WTC11 (cell line): ENCODE results near the gene ADA. TPM values are rescaled to one million over a fixed set of nuclear protein-coding genes. Genes with fewer than 3 reads are reported as not detected.

Experiments used
- ATAC-seq: fragments of 200-7000 bp; cut with Tn5 transposase; 2 replicates; pipeline ENCODE4 v1.10.0; 2021; ENCODE audit warnings: mild to moderate bottlenecking, moderate library complexity
- CTCF ChIA-PET: fragments of 300-600 bp; sonication (Branson Sonifier 250); formaldehyde crosslinking; loops from one replicate; lab custom pipeline; 2021; ENCODE audit warnings: antibody characterized with exemption; lab: Charles Lee
- POLR2A ChIA-PET: fragments of 350-600 bp; sonication (Branson Sonifier 250); formaldehyde crosslinking; loops from one replicate; lab custom pipeline; 2021; ENCODE audit warnings: antibody characterized with exemption; lab: Charles Lee
- DNase-seq: peaks from one replicate; pipeline ENCODE4 v3.0.0; 2021; ENCODE audit warnings: low spot score
- H3K27ac Mint-ChIP-seq: 2 replicates; pipeline ENCODE4 v1.8.0; 2021; ENCODE audit warnings: mixed read lengths
- H3K27me3 Mint-ChIP-seq: 2 replicates; pipeline ENCODE4 v1.8.0; 2021; ENCODE audit warnings: low read depth, mild to moderate bottlenecking, moderate library complexity, mixed read lengths
- H3K36me3 Mint-ChIP-seq: 2 replicates; pipeline ENCODE4 v1.8.0; 2021; ENCODE audit warnings: mixed read lengths
- H3K4me1 Mint-ChIP-seq: 2 replicates; pipeline ENCODE4 v1.8.0; 2022; ENCODE audit warnings: mixed read lengths
- H3K4me3 Mint-ChIP-seq: 2 replicates; pipeline ENCODE4 v1.8.0; 2021; ENCODE audit warnings: mild to moderate bottlenecking, moderate library complexity, mixed read lengths
- H3K9me3 Mint-ChIP-seq: 2 replicates; pipeline ENCODE4 v1.8.0; 2021; ENCODE audit warnings: mixed read lengths
- IRF2 ChIP-seq: sonication (generic); formaldehyde crosslinking; IDR thresholded peaks from 2 replicates; pipeline ENCODE4 v1.8.0; 2022; ENCODE audit warnings: low read depth, missing genetic modification reagents, borderline replicate concordance
- JAZF1 ChIP-seq: fragments of 250-450 bp; sonication (Bioruptor Pico); IDR thresholded peaks from 2 replicates; pipeline ENCODE4 v1.9.0; 2021; ENCODE audit warnings: moderate library complexity, mild to moderate bottlenecking, inconsistent platforms
- KAT7 ChIP-seq: sonication (generic); formaldehyde crosslinking; IDR thresholded peaks from 2 replicates; pipeline ENCODE4 v1.8.1; 2023; ENCODE audit warnings: missing genetic modification reagents, mild to moderate bottlenecking, borderline replicate concordance
- MYBL2 ChIP-seq: sonication (generic); formaldehyde crosslinking; IDR thresholded peaks from 2 replicates; pipeline ENCODE4 v1.8.1; 2023; ENCODE audit warnings: mild to moderate bottlenecking, moderate library complexity, missing genetic modification reagents
- NR1H2 ChIP-seq: sonication (generic); formaldehyde crosslinking; IDR thresholded peaks from 2 replicates; pipeline ENCODE4 v1.9.0; 2021; ENCODE audit warnings: mild to moderate bottlenecking, moderate library complexity, missing genetic modification reagents
- OVOL2 ChIP-seq: fragments of 250-450 bp; sonication (Bioruptor Pico); IDR thresholded peaks from 2 replicates; pipeline ENCODE4 v1.9.0; 2021; ENCODE audit warnings: mild to moderate bottlenecking, borderline replicate concordance
- SP1 ChIP-seq: sonication (generic); formaldehyde crosslinking; conservative IDR thresholded peaks from 2 replicates; pipeline ENCODE4 v1.8.1; 2022; ENCODE audit warnings: missing genetic modification reagents
- TCF7 ChIP-seq: sonication (generic); formaldehyde crosslinking; IDR thresholded peaks from 2 replicates; pipeline ENCODE4 v1.8.0; 2022; ENCODE audit warnings: mild to moderate bottlenecking, low read depth, missing genetic modification reagents, moderate library complexity
- ZBTB21 ChIP-seq: sonication (generic); formaldehyde crosslinking; IDR thresholded peaks from 2 replicates; pipeline ENCODE4 v1.8.1; 2023; ENCODE audit warnings: mild to moderate bottlenecking, missing genetic modification reagents, borderline replicate concordance
- ZNF121 ChIP-seq: sonication (generic); formaldehyde crosslinking; IDR thresholded peaks from 2 replicates; pipeline ENCODE4 v1.8.0; 2023; ENCODE audit warnings: missing genetic modification reagents
- ZNF138 ChIP-seq: sonication (generic); formaldehyde crosslinking; conservative IDR thresholded peaks from 2 replicates; pipeline ENCODE4 v1.8.1; 2022; ENCODE audit warnings: mild to moderate bottlenecking, moderate library complexity, missing genetic modification reagents
- ZNF232 ChIP-seq: sonication (generic); formaldehyde crosslinking; IDR thresholded peaks from 2 replicates; pipeline ENCODE4 v1.8.0; 2022; ENCODE audit warnings: mild to moderate bottlenecking, missing genetic modification reagents
- ZNF416 ChIP-seq: fragments of 250-450 bp; sonication (Bioruptor Pico); IDR thresholded peaks from 2 replicates; pipeline ENCODE4 v1.9.0; 2021; ENCODE audit warnings: mild to moderate bottlenecking, inconsistent platforms
- ZNF423 ChIP-seq: fragments of 250-450 bp; sonication (Bioruptor Pico); IDR thresholded peaks from 2 replicates; pipeline ENCODE4 v2.1.2; 2022; ENCODE audit warnings: mild to moderate bottlenecking, moderate library complexity
- total RNA-seq: library from RNA; stranded (reverse); gene quantifications from 3 replicates; pipeline ENCODE4 v1.2.3, GENCODE V29; 2021
- TF ChIP-seq, protein P1 (sequence below): fragments of 250-450 bp; sonication (Bioruptor Pico); IDR thresholded peaks from 2 replicates; pipeline ENCODE4 v2.1.2; 2022; ENCODE audit warnings: mild to moderate bottlenecking, moderate library complexity
- TF ChIP-seq, protein P2 (sequence below): fragments of 250-450 bp; sonication (Bioruptor Pico); IDR thresholded peaks from 2 replicates; pipeline ENCODE4 v1.9.0; 2021; ENCODE audit warnings: mild to moderate bottlenecking
- TF ChIP-seq, protein P3 (sequence below): sonication (generic); formaldehyde crosslinking; IDR thresholded peaks from 2 replicates; pipeline ENCODE4 v1.8.0; 2022; ENCODE audit warnings: mild to moderate bottlenecking, missing genetic modification reagents
- TF ChIP-seq, protein P4 (sequence below): sonication (generic); formaldehyde crosslinking; IDR thresholded peaks from 2 replicates; pipeline ENCODE4 v1.8.1; 2023; ENCODE audit warnings: mild to moderate bottlenecking, missing genetic modification reagents
- TF ChIP-seq, protein P5 (sequence below): sonication (generic); formaldehyde crosslinking; IDR thresholded peaks from 2 replicates; pipeline ENCODE4 v1.8.1; 2022; ENCODE audit warnings: missing genetic modification reagents, borderline replicate concordance
- TF ChIP-seq, protein P6 (sequence below): sonication (generic); formaldehyde crosslinking; IDR thresholded peaks from 2 replicates; pipeline ENCODE4 v1.8.0; 2022; ENCODE audit warnings: missing genetic modification reagents
- TF ChIP-seq, protein P7 (sequence below): sonication (generic); formaldehyde crosslinking; IDR thresholded peaks from 2 replicates; pipeline ENCODE4 v1.8.0; 2023; ENCODE audit warnings: missing genetic modification reagents
- TF ChIP-seq, protein P8 (sequence below): sonication (generic); formaldehyde crosslinking; IDR thresholded peaks from 2 replicates; pipeline ENCODE4 v1.8.0; 2022; ENCODE audit warnings: mild to moderate bottlenecking, missing genetic modification reagents

ADA gene
- total RNA-seq, 1 experiment from 2014 or later = 19.7 TPM

DNA sequence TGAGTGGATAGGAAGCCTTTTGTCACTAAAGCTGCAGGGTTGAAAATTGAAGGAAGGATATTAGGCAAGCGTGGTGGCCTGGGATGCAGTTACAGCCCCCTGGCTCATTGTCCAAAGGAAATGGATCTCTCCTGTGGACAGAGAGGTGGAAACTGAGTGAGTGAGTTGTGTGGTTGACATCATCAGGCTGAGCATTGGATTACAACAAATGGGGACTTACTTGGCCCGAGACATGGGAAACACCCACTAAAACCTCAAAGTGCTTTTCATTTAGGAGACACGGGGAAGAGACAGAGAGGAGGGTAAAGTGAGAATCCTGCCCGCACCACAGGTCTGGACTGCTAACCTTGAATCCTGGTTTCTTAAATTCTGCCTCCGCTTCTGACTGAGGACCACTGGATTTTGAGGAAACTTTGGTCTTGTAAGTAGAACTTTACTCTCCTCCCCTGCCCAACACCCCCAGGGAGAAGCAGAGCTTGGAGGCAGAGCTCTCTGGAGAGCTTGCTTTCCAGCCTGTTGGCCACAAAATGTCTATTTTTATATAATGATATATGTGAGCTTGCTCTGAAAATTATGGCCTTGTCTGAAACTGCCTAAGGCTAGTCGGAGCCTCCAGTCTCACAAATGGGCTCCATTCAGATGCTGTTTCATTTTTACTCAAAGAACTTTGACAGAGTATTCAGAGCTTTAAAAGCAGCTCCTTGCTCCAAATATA is 69.0 kb downstream of the ADA start, which contains the start of gene PKIG:
PKIG (plus strand) TSS at position 269 of the 715 bp plus-strand sequence. CDS start 31,978 bp downstream, outside the sequence.
- Mint-ChIP-seq H3K4me1 (peaks cover 41% of the 10 kb centered on the region), H3K4me3 (no peak within 1 kb of the TSS), H3K36me3 (no peaks in the 10 kb centered on the region), H3K27ac (no peak within 1 kb of the TSS), H3K9me3 (no peaks in the 10 kb centered on the region), H3K27me3 (no peaks in the 10 kb centered on the region; the same call in 1 of the 2 replicates)
- DNase-seq (no peak), ATAC-seq (no peak)
- CTCF ChIA-PET = interaction anchor here (1.1 to 1.2 kb wide), 2 partner anchors 10 to 21 kb away, joined by 3 to 5 read pairs; no protein-coding TSS in a partner anchor
- TF ChIP-seq ZNF138 (CRISPR knock-in tag) (no peak), ZNF232 (CRISPR knock-in tag) (no peak), JAZF1 (no peak), ZBTB21 (CRISPR knock-in tag) (no peak), IRF2 (CRISPR knock-in tag) (no peak), MYBL2 (CRISPR knock-in tag) (no peak), SP1 (CRISPR knock-in tag) (no peak), ZNF423 (no peak), OVOL2 (CRISPR knock-in tag) (no peak)
- TF ChIP-seq, protein P1, sequence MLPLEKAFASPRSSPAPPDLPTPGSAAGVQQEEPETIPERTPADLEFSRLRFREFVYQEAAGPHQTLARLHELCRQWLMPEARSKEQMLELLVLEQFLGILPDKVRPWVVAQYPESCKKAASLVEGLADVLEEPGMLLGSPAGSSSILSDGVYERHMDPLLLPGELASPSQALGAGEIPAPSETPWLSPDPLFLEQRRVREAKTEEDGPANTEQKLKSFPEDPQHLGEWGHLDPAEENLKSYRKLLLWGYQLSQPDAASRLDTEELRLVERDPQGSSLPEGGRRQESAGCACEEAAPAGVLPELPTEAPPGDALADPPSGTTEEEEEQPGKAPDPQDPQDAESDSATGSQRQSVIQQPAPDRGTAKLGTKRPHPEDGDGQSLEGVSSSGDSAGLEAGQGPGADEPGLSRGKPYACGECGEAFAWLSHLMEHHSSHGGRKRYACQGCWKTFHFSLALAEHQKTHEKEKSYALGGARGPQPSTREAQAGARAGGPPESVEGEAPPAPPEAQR (CRISPR knock-in tag) = no peak
- TF ChIP-seq, protein P2, sequence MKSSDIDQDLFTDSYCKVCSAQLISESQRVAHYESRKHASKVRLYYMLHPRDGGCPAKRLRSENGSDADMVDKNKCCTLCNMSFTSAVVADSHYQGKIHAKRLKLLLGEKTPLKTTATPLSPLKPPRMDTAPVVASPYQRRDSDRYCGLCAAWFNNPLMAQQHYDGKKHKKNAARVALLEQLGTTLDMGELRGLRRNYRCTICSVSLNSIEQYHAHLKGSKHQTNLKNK = no peak
- TF ChIP-seq, protein P3, sequence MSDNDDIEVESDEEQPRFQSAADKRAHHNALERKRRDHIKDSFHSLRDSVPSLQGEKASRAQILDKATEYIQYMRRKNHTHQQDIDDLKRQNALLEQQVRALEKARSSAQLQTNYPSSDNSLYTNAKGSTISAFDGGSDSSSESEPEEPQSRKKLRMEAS (CRISPR knock-in tag) = no peak
- TF ChIP-seq, protein P4, sequence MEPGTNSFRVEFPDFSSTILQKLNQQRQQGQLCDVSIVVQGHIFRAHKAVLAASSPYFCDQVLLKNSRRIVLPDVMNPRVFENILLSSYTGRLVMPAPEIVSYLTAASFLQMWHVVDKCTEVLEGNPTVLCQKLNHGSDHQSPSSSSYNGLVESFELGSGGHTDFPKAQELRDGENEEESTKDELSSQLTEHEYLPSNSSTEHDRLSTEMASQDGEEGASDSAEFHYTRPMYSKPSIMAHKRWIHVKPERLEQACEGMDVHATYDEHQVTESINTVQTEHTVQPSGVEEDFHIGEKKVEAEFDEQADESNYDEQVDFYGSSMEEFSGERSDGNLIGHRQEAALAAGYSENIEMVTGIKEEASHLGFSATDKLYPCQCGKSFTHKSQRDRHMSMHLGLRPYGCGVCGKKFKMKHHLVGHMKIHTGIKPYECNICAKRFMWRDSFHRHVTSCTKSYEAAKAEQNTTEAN (CRISPR knock-in tag) = no peak
- TF ChIP-seq, protein P5, sequence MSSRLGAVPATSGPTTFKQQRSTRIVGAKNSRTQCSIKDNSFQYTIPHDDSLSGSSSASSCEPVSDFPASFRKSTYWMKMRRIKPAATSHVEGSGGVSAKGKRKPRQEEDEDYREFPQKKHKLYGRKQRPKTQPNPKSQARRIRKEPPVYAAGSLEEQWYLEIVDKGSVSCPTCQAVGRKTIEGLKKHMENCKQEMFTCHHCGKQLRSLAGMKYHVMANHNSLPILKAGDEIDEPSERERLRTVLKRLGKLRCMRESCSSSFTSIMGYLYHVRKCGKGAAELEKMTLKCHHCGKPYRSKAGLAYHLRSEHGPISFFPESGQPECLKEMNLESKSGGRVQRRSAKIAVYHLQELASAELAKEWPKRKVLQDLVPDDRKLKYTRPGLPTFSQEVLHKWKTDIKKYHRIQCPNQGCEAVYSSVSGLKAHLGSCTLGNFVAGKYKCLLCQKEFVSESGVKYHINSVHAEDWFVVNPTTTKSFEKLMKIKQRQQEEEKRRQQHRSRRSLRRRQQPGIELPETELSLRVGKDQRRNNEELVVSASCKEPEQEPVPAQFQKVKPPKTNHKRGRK = no peak
- POLR2A ChIA-PET = interaction anchor here (0.6 kb wide), 1 partner anchor 651 kb away, joined by 3 read pairs; no protein-coding TSS in a partner anchor

DNA sequence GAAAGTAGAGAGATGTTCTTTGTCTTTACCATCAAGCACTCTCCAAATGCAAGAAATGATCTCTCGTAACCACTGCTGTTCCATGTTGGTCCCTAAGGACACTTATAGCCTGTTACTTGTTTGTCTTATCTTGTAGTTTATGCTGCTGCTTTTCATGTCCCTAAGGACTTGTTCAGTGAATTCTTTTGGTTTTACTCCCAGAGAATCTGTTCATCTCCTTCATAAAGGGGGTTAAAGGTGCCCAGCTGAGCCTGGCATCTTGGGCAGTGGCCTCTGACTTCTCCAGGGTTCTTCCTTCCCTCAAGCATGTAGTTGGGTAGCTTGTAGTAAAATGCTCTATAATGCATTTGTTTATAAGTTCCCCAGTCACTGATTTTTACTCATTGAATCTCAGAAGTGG is 70.0 kb downstream of the ADA start:
- no peak overlapping the region for H3K27ac Mint-ChIP-seq
- H3K4me3 Mint-ChIP-seq = no peak overlapping the region
- DNase-seq (no peak), ATAC-seq (no peak)
- H3K27me3 Mint-ChIP-seq = no peaks in the 10 kb centered on the region; the same call in 1 of the 2 replicates
- H3K36me3 Mint-ChIP-seq = no peaks in the 10 kb centered on the region
- peaks cover 32% of the 10 kb centered on the region for H3K4me1 Mint-ChIP-seq
- H3K9me3 Mint-ChIP-seq = no peaks in the 10 kb centered on the region
- CTCF ChIA-PET = no interaction called here
- POLR2A ChIA-PET = no interaction called here
- TF ChIP-seq ZNF121 (no peak), ZNF232 (CRISPR knock-in tag) (no peak), ZNF416 (CRISPR knock-in tag) (no peak), KAT7 (CRISPR knock-in tag) (no peak), IRF2 (CRISPR knock-in tag) (no peak), TCF7 (CRISPR knock-in tag) (no peak), NR1H2 (CRISPR knock-in tag) (no peak)
- TF ChIP-seq, protein P6, sequence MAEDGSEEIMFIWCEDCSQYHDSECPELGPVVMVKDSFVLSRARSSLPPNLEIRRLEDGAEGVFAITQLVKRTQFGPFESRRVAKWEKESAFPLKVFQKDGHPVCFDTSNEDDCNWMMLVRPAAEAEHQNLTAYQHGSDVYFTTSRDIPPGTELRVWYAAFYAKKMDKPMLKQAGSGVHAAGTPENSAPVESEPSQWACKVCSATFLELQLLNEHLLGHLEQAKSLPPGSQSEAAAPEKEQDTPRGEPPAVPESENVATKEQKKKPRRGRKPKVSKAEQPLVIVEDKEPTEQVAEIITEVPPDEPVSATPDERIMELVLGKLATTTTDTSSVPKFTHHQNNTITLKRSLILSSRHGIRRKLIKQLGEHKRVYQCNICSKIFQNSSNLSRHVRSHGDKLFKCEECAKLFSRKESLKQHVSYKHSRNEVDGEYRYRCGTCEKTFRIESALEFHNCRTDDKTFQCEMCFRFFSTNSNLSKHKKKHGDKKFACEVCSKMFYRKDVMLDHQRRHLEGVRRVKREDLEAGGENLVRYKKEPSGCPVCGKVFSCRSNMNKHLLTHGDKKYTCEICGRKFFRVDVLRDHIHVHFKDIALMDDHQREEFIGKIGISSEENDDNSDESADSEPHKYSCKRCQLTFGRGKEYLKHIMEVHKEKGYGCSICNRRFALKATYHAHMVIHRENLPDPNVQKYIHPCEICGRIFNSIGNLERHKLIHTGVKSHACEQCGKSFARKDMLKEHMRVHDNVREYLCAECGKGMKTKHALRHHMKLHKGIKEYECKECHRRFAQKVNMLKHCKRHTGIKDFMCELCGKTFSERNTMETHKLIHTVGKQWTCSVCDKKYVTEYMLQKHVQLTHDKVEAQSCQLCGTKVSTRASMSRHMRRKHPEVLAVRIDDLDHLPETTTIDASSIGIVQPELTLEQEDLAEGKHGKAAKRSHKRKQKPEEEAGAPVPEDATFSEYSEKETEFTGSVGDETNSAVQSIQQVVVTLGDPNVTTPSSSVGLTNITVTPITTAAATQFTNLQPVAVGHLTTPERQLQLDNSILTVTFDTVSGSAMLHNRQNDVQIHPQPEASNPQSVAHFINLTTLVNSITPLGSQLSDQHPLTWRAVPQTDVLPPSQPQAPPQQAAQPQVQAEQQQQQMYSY (CRISPR knock-in tag) = no peak
- TF ChIP-seq, protein P4 (CRISPR knock-in tag) = no peak
- TF ChIP-seq, protein P7, sequence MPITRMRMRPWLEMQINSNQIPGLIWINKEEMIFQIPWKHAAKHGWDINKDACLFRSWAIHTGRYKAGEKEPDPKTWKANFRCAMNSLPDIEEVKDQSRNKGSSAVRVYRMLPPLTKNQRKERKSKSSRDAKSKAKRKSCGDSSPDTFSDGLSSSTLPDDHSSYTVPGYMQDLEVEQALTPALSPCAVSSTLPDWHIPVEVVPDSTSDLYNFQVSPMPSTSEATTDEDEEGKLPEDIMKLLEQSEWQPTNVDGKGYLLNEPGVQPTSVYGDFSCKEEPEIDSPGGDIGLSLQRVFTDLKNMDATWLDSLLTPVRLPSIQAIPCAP (CRISPR knock-in tag) = no peak
- TF ChIP-seq, protein P8, sequence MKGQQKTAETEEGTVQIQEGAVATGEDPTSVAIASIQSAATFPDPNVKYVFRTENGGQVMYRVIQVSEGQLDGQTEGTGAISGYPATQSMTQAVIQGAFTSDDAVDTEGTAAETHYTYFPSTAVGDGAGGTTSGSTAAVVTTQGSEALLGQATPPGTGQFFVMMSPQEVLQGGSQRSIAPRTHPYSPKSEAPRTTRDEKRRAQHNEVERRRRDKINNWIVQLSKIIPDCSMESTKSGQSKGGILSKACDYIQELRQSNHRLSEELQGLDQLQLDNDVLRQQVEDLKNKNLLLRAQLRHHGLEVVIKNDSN (CRISPR knock-in tag) = no peak
